ENCODE results near the gene ESRRB. TPM values are rescaled to one million over a fixed set of nuclear protein-coding genes. Genes with fewer than 3 reads are reported as not detected.

Gene ESRRB
- total and polyA plus RNA-seq, 2 experiments from 2014 or later: 0.13 TPM; not detected in 1

GRCh38 chr14:76331328-76332011 is 44.5 kb upstream of the ESRRB start:
- TF ChIP-seq EZH2phosphoT487 (IDR thresholded peaks at IDR 0.05; ENCODE audit: low read depth, severe bottlenecking, unreplicated experiment) (no peak), CTCF (IDR thresholded peaks at IDR 0.05; ENCODE audit: poor library complexity) (no peak), EZH2 (IDR thresholded peaks at IDR 0.05; ENCODE audit: borderline replicate concordance) (no peak)
- no peak for DNase-seq (ENCODE audit: low spot score)
- no peaks in the 10 kb centered on the region for H3K79me2 ChIP-seq
- no peak overlapping the region for H2AFZ ChIP-seq
- H3K4me3 ChIP-seq: no peak overlapping the region
- no peak overlapping the region for H3K4me2 ChIP-seq
- H3K27ac ChIP-seq: no peak overlapping the region
- H3K36me3 ChIP-seq (replicated peaks; ENCODE audit: insufficient read depth, low read depth): no peaks in the 10 kb centered on the region
- no peaks in the 10 kb centered on the region for H3K9me3 ChIP-seq (ENCODE audit: low read depth)
- no peaks in the 10 kb centered on the region for H3K4me1 ChIP-seq (ENCODE audit: insufficient read depth)
- no peaks in the 10 kb centered on the region for H4K20me1 ChIP-seq (ENCODE audit: insufficient read depth, poor library complexity, severe bottlenecking)
- WGBS (ENCODE audit: low lambda C conversion rate, missing lambda C conversion rate): 91% methylated on average over 10 of the region's 10 CpGs
- H3K9me2 ChIP-seq (replicated peaks; ENCODE audit: insufficient read depth): no peaks in the 10 kb centered on the region
- H3K27me3 ChIP-seq: peaks cover 36% of the 10 kb centered on the region

GRCh38 chr14:76333664-76334063 is 42.3 kb upstream of the ESRRB start:
- H3K4me3 ChIP-seq: no peak overlapping the region
- no peaks in the 10 kb centered on the region for H3K9me3 ChIP-seq (ENCODE audit: low read depth)
- H4K20me1 ChIP-seq (ENCODE audit: insufficient read depth, poor library complexity, severe bottlenecking): no peaks in the 10 kb centered on the region
- TF ChIP-seq EZH2 (IDR thresholded peaks at IDR 0.05; ENCODE audit: borderline replicate concordance) (no peak), EZH2phosphoT487 (IDR thresholded peaks at IDR 0.05; ENCODE audit: low read depth, severe bottlenecking, unreplicated experiment) (no peak), CTCF (IDR thresholded peaks at IDR 0.05; ENCODE audit: poor library complexity) (no peak)
- H3K9me2 ChIP-seq (replicated peaks; ENCODE audit: insufficient read depth): no peaks in the 10 kb centered on the region
- 95% methylated on average over 6 of the region's 6 CpGs for WGBS (ENCODE audit: low lambda C conversion rate, missing lambda C conversion rate)
- H2AFZ ChIP-seq: no peak overlapping the region
- no peak overlapping the region for H3K4me2 ChIP-seq
- no peaks in the 10 kb centered on the region for H3K36me3 ChIP-seq (replicated peaks; ENCODE audit: insufficient read depth, low read depth)
- H3K79me2 ChIP-seq: no peaks in the 10 kb centered on the region
- peaks cover 31% of the 10 kb centered on the region for H3K27me3 ChIP-seq
- H3K4me1 ChIP-seq (ENCODE audit: insufficient read depth): no peaks in the 10 kb centered on the region
- H3K27ac ChIP-seq: no peak overlapping the region
- DNase-seq (ENCODE audit: low spot score): no peak

GRCh38 chr14:76334316-76334715 is 41.6 kb upstream of the ESRRB start:
- WGBS (ENCODE audit: low lambda C conversion rate, missing lambda C conversion rate): 84% methylated on average over 11 of the region's 11 CpGs
- no peak overlapping the region for H3K4me3 ChIP-seq
- no peaks in the 10 kb centered on the region for H3K79me2 ChIP-seq
- no peak for TF ChIP-seq CTCF (IDR thresholded peaks at IDR 0.05; ENCODE audit: poor library complexity)
- TF ChIP-seq EZH2 (IDR thresholded peaks at IDR 0.05; ENCODE audit: borderline replicate concordance): no peak
- no peak for TF ChIP-seq EZH2phosphoT487 (IDR thresholded peaks at IDR 0.05; ENCODE audit: low read depth, severe bottlenecking, unreplicated experiment)
- H3K9me2 ChIP-seq (replicated peaks; ENCODE audit: insufficient read depth): no peaks in the 10 kb centered on the region
- H2AFZ ChIP-seq: no peak overlapping the region
- H4K20me1 ChIP-seq (ENCODE audit: insufficient read depth, poor library complexity, severe bottlenecking): no peaks in the 10 kb centered on the region
- no peak overlapping the region for H3K4me2 ChIP-seq
- no peak for DNase-seq (ENCODE audit: low spot score)
- H3K9me3 ChIP-seq (ENCODE audit: low read depth): no peaks in the 10 kb centered on the region
- H3K36me3 ChIP-seq (replicated peaks; ENCODE audit: insufficient read depth, low read depth): no peaks in the 10 kb centered on the region
- peaks cover 24% of the 10 kb centered on the region for H3K27me3 ChIP-seq
- H3K4me1 ChIP-seq (ENCODE audit: insufficient read depth): no peaks in the 10 kb centered on the region
- H3K27ac ChIP-seq: no peak overlapping the region
